Breast epithelium (tissue), 3 donors: ENCODE measurements around the gene TGDS.

Experiments used
- POLR2A ChIP-seq: fragments of 450-650 bp; IDR thresholded peaks from one replicate; pipeline ENCODE4 v1.6.1; 2016; ENCODE audit warnings: antibody characterized with exemption, mild to moderate bottlenecking, moderate library complexity
- POLR2AphosphoS5 ChIP-seq, 3 donors: sonication (generic); formaldehyde crosslinking; IDR thresholded peaks; one replicate each; pipeline ENCODE4 v1.6.1; 2017; ENCODE audit warnings: antibody characterized with exemption in 3 of 3
- TF ChIP-seq, protein P1 (sequence below), 3 donors: fragments of 450-650 bp; IDR thresholded peaks; one replicate each; pipeline ENCODE4 v1.5.1; 2016 to 2017; ENCODE audit warnings: antibody characterized with exemption in 3 of 3, mild to moderate bottlenecking in 3 of 3, moderate library complexity in 3 of 3

DNA sequence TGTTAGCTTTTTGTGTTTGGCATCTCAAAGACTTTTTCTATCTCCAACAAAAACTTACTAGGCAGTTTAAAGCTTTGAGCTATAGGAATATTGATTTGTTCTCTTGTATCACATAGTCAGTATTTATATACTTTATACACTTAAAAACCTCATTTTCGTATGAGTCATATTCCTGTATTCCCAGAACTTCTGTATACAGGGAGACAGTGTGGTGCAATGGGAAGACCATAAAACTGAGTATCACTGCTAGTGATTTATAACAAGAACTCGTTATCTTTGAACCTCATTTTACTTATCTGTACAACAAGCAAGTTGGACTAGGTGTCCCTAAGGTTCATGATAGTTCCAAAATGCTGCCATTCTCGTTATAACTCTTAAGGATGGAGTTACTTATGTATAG is 12.0 kb upstream of the TGDS start:
- TF ChIP-seq POLR2A (no peak), POLR2AphosphoS5 (IDR thresholded peaks at IDR 0.05) (no peak)
- TF ChIP-seq, protein P1, sequence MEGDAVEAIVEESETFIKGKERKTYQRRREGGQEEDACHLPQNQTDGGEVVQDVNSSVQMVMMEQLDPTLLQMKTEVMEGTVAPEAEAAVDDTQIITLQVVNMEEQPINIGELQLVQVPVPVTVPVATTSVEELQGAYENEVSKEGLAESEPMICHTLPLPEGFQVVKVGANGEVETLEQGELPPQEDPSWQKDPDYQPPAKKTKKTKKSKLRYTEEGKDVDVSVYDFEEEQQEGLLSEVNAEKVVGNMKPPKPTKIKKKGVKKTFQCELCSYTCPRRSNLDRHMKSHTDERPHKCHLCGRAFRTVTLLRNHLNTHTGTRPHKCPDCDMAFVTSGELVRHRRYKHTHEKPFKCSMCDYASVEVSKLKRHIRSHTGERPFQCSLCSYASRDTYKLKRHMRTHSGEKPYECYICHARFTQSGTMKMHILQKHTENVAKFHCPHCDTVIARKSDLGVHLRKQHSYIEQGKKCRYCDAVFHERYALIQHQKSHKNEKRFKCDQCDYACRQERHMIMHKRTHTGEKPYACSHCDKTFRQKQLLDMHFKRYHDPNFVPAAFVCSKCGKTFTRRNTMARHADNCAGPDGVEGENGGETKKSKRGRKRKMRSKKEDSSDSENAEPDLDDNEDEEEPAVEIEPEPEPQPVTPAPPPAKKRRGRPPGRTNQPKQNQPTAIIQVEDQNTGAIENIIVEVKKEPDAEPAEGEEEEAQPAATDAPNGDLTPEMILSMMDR (IDR thresholded peaks at IDR 0.05): no peak
